SK-N-MC (cell line): ENCODE results near the gene DNMT3L.
"Not testable (repeated sequence)": the region's sequence is repeated elsewhere in the genome, so short reads cannot be mapped to it uniquely, and the experiment has no call there.

Experiments
- DNase-seq: peaks from one replicate; pipeline ENCODE4 v3.0.0-alpha.2; 2011; ENCODE audit warnings: low read depth, low spot score
- H3K27ac ChIP-seq: fragments of 200-600 bp; sonication (generic); 2 replicates; pipeline ENCODE4 v1.5.1; 2016; ENCODE audit warnings: mixed run types
- H3K36me3 ChIP-seq: fragments of 200-600 bp; sonication (generic); 2 replicates; pipeline ENCODE4 v1.6.1; 2017; ENCODE audit warnings: antibody characterized with exemption, low read length, mixed read lengths; ENCODE audit not compliant: insufficient read depth
- H3K4me3 ChIP-seq: fragments of 200-600 bp; sonication (generic); 2 replicates; pipeline ENCODE4 v1.5.1; 2016
- H3K9ac ChIP-seq: fragments of 200-600 bp; sonication (generic); 2 replicates; pipeline ENCODE4 v1.8.0; 2017; ENCODE audit warnings: mixed run types, mixed read lengths; ENCODE audit not compliant: insufficient read length
- H3K9me3 ChIP-seq: fragments of 200-600 bp; sonication (generic); 2 replicates; pipeline ENCODE4 v1.6.1; 2017; ENCODE audit warnings: low read depth, mild to moderate bottlenecking, antibody characterized with exemption, low read length, moderate library complexity, mixed read lengths
- EZH2 ChIP-seq: fragments of 200-600 bp; sonication (generic); IDR thresholded peaks from one replicate; pipeline ENCODE4 v1.6.1; 2017; ENCODE audit warnings: antibody characterized with exemption
- FOXP2 ChIP-seq: optimal IDR thresholded peaks from 2 replicates; pipeline ENCODE3; 2011; ENCODE audit warnings: mild to moderate bottlenecking, moderate library complexity; ENCODE audit not compliant: insufficient read depth; ENCODE audit errors: extremely low read length, control extremely low read depth
- POLR2AphosphoS5 ChIP-seq: IDR thresholded peaks from 2 replicates; pipeline ENCODE4 v1.6.1; 2012; ENCODE audit warnings: mild to moderate bottlenecking, low read depth, low read length, borderline replicate concordance

DNMT3L gene

GRCh38 chr21:44285138-44285992 lies 23.7 kb upstream of the DNMT3L start, which contains the start of gene AIRE:
AIRE (plus strand) TSS chr21:44285876; CDS start chr21:44286007, 131 bp downstream.
- Histone ChIP-seq H3K27ac (no peak within 1 kb of the TSS), H3K9ac (no peak within 1 kb of the TSS), H3K4me3 (no peak within 1 kb of the TSS), H3K9me3 (no peaks in the 10 kb centered on the region), H3K36me3 (no peaks in the 10 kb centered on the region)
- TF ChIP-seq POLR2AphosphoS5 (no peak), EZH2 (no peak), FOXP2 (no peak)
- DNase-seq, result no peak

DNA sequence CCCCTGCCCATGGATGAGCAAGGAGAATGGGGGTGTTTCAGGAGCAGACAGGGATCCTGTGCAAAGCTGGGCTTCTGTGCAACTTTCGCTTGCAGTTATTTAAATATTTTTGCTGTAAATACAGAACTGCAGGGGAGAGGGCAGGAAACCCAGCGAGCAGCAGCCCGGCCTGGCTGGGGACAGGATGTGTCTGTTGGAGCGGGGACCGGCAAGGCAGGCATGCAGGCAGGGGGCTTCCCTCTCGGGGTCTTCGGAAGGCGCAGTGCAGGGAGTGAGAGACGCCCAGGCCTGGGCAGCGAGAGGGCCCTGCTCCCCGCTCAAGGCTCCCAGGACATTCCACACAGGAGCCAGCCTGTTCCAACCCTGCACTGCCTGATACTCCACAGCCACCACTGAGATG lies 22.3 kb upstream of the DNMT3L start:
- Histone ChIP-seq H3K9me3 (no peaks in the 10 kb centered on the region), H3K9ac (no peak overlapping the region), H3K36me3 (no peaks in the 10 kb centered on the region), H3K27ac (no peak overlapping the region), H3K4me3 (no peak overlapping the region)
- TF ChIP-seq FOXP2 (no peak), POLR2AphosphoS5 (no peak), EZH2 (no peak)
- DNase-seq, result no peak

- H3K4me3 ChIP-seq, H3K27ac ChIP-seq, H3K9ac ChIP-seq, H3K36me3 ChIP-seq, H3K9me3 ChIP-seq, DNase-seq: not testable (repeated sequence)
These were observed 21.6 kb upstream of the DNMT3L start for GRCh38 chr21:44283211-44283785.

DNA sequence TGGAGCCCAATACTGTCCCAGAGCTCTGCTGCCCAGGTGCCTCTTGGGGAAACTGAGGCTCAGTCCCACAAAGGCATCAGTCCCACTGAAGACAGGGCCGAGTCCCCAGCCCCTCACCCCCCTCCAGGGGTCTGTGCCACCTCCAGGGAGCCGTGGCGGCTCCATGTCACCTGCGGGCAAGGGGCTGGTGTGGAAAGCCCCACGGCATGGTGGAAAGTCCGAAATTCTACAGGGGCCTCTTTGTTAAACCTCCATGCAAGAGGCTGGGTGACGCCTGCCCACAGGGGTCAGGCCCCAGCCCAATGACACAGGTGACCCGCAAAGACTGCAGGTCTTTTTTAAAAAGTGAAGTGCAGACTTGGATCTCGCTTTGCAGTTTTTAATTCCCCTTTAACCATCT lies 20.7 kb upstream of the DNMT3L start:
- H3K9me3 ChIP-seq, result no peaks in the 10 kb centered on the region
- H3K4me3 ChIP-seq, result no peak overlapping the region
- H3K36me3 ChIP-seq, result no peaks in the 10 kb centered on the region
- H3K27ac ChIP-seq, result no peak overlapping the region
- no peak for DNase-seq
- TF ChIP-seq POLR2AphosphoS5 (no peak), EZH2 (no peak)
- no peak overlapping the region for H3K9ac ChIP-seq

DNA sequence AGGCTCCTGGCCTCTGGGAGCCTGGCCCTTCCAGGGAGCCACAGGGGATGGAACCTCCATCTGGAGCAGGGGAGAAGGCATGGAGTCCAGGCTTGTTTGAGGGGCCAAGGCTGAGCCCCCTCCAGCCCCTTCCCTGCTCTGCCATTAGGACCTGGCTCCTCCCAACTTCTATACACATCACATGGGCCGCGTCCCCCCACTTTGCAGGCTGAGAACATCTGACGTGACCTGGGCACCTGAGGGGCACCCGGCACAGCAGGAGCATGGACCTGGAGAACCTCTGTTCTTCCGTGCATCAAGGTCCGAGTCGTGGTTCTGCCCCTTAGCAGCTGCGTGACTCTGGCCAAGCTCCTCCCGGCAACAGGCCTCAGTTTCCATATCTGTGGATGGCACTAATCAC lies 20.1 kb upstream of the DNMT3L start:
- Histone ChIP-seq H3K27ac (no peak overlapping the region), H3K36me3 (no peaks in the 10 kb centered on the region)

DNA sequence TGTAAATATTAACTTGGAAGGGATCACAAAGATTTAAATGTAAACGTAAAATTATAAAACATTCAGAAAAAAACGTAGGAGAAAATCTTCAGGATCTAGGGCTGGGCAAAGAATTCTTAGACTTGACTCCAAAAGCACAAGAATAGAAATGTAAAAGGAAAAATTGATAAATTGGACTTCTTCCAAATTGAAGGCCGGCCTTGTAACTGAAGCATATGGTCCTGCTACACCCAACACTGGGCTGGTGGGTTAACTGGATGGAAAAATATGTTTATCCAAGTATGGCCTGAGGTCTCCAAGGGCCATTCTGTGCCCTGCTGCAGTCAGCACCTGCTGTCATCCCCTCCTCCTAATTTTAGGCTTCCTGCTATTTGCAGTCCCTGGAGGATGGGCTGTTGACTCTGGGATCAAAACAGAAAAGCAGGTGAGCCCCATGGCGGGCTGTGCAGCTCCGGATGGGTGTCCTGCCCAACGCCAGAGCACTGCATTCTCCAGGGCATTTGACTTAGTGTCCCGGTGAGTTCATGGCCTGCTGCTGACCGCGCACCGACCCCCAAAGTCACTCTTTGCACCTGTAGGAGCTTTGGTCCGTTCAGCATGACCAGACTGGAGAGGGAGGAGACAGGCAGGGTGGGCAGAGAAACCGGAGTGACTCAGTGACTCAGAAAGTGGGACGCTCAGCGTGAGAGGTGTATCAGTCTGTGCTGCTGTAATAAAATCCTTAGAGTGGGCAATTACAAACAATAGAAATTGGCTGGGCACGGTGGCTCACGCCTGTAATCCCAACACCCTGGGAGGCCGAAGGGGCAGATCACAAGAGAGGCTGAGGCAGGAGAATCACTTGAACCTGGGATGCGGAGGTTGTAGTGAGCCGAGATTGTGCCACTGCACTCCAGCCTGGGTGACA lies 17.9 kb upstream of the DNMT3L start:
- TF ChIP-seq POLR2AphosphoS5 (no peak), EZH2 (no peak), FOXP2 (no peak)
- Histone ChIP-seq H3K4me3 (no peak overlapping the region), H3K9ac (no peak overlapping the region), H3K9me3 (no peaks in the 10 kb centered on the region), H3K36me3 (no peaks in the 10 kb centered on the region), H3K27ac (no peak overlapping the region)
- no peak for DNase-seq

More for the DNA sequence above, 20.1 kb upstream of the DNMT3L start:
- no peak for TF ChIP-seq POLR2AphosphoS5
- no peak for TF ChIP-seq FOXP2
- TF ChIP-seq EZH2, result no peak
- Histone ChIP-seq H3K9ac (no peak overlapping the region), H3K9me3 (no peaks in the 10 kb centered on the region), H3K4me3 (no peak overlapping the region)
- no peak for DNase-seq

DNA sequence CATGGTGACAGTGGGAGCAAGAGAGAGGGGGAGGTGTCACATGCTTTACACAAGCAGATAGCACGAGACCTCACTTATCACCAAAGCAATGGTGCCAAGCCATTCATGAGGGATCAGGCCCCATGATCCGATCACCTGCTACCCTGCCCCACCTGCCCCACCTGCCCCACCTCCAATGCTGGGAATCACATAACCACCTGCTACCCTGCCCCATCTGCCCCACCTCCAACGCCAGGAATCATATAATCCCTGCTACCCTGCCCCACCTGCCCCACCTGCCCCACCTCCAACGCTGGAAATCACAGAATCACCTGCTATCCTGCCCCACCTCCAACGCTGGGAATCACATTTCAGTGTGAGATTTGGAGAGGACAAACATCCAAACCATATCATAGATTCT lies 13.3 kb upstream of the DNMT3L start:
- no peaks in the 10 kb centered on the region for H3K36me3 ChIP-seq
- no peaks in the 10 kb centered on the region for H3K9me3 ChIP-seq
- no peak overlapping the region for H3K4me3 ChIP-seq
- H3K9ac ChIP-seq, result no peak overlapping the region
- no peak overlapping the region for H3K27ac ChIP-seq
- DNase-seq, result no peak
- TF ChIP-seq EZH2 (no peak), FOXP2 (no peak), POLR2AphosphoS5 (no peak)

GRCh38 chr21:44273046-44273445 lies 11.3 kb upstream of the DNMT3L start:
- Histone ChIP-seq H3K27ac (no peak overlapping the region), H3K4me3 (no peak overlapping the region), H3K36me3 (no peaks in the 10 kb centered on the region), H3K9ac (no peak overlapping the region), H3K9me3 (no peaks in the 10 kb centered on the region)
- TF ChIP-seq POLR2AphosphoS5 (no peak), FOXP2 (no peak), EZH2 (no peak)
- DNase-seq, result no peak
